ENCODE measurements around the gene RAB27B.
"Not testable (repeated sequence)": the region's sequence is repeated elsewhere in the genome, so short reads cannot be mapped to it uniquely, and the experiment has no call there.

RAB27B gene

DNA sequence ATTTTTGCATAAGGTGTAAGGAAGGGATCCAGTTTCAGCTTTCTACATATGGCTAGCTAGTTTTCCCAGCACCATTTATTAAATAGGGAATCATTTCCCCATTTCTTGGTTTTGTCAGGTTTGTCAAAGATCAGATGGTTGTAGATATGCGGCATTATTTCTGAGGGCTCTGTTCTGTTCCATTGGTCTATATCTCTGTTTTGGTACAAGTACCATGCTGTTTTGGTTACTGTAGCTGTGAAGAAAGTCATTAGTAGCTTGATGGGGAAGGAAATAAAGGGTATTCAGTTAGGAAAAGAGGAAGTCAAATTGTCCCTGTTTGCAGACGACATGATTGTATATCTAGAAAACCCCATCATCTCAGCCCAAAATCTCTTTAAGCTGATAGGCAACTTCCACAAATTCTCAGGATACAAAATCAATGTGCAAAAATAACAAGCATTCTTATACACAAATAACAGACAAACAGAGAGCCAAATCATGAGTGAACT is 7.4 kb upstream of the RAB27B start:
- not testable (repeated sequence) for DNase-seq

DNA sequence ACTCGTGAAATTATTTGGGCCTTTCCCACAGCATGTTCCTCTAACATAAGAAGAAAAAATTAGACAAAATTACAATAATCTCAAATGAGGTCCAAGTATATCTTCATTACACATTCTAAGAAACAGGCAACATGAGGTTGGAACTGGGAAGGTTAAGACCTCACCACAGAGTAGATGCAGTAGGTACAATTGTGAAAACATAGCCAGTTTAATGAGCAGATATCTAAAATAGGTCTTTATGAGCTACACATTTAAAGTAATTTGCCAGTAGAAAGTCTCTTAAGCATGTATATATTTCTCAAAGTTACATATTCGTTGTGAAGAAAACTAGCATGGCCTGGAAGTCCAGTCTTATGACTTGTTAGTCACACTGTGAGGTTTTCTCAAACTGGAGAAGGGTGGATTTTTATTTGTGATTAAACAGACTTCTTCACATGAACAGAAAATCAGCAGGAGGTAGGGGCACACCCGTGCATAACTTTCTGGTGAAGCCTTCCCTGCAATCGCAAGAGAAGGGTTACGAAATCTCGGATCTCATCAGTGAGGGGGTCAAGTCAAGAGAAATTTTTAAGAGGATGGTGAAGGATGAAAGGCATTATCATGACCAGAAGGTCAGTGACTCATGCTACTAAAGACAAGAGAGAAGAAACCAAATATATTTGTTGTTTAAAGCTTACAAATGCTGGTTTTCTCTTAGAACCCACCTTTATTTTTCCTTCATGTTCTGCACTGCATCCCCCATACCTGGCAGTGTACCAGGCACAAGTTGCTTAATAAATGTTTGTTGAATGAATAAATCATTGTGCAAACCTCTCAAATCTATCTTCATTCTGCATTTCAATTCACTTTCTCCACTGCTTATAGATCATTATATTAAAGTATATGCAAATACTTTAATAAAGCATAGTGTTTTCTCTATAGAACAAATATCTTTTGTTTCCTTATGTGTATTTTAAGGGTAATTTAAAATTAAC is 5.1 kb upstream of the RAB27B start:
- no peak for DNase-seq

DNA sequence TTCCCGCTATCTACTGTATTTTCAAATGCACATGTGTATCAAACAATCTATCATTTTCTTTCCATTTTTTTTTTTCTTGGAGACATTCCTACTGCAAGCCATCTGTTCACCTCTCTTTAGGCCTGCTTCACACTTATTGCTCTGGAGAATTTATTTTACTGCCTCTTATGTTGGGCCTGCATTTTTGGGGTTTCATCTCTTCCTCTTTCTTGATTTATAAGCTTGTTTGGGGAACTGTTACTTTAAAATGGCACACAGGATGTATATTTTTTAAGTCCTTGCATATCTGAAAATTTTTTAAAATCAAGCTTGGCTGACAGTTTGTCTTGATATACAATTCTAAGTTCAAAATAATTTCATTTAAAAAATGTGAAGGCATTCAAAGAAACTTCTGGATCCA is 3.5 kb upstream of the RAB27B start:
- no peak for DNase-seq

DNA sequence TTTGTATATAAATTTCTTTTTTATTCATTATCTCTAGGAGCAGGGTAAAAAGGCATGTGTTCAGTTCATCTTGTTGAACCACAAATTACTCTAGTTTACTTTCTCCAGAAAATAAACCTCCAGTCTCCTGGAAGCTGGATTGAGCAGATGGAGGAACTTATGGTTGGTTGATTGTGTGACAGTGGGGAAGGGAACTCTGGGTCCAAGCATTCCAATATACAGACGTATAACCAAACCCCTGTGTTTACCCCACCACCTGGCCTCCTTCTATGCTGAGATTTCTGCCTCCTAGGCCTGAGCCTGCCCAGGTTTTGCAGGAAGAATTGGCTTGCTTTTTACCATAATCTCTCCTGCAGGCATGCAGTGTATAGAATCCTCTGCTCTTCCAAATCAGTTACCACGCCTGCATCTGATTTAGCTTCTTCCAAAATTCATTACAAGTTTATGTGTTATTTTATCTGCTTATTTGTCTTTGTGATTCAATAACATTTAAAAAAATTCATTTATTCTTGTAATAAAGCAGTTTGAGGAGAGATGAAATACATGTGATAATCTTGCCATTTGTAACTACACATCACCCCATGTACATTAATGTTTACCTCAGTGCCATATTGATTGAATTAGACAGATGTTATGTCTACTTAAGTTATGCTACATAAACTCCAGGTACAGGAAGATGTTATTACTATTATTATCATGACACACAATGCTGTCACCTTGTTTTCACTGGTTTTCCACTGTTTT is 2.5 kb upstream of the RAB27B start:
- DNase-seq, result no peak

DNA sequence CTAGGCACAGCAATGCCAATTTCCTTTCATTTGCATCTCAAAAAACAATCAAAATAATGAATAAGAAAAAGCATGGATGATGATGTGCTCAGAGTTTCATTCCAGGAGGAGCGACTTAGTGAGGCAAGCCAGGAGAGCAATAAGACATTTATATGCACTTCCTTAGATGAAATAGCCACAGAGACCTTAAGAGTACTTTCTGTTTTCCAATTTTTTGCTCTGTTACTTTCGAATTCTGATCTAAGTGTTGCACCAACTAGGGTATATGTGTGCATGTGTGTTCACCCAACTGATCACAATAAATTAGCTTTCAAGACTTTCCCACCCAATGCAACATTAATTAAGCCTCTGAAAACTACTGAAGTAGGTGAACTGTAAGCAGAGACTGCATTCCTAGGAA is 709 bp downstream of the RAB27B start:
- no peak for DNase-seq

DNA sequence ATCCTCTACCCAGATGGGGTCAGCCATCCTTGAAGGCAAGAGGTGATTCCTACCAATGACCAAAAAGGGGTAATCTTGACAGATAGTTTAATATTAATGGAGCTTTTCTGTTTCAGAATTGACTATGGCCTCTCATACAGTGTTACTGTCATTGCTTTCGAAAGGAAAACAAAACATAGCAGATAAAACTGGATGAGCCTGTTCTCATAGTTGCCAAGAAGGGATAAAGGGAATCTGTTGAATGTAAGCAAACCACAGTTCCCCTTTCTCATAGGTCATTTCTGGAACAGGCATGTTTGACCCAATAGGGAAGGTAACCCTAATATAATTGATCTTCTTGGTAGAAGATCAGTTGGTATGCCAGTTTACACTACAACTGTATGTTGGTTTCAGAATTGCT is 1.6 kb downstream of the RAB27B start:
- DNase-seq, result no peak

DNA sequence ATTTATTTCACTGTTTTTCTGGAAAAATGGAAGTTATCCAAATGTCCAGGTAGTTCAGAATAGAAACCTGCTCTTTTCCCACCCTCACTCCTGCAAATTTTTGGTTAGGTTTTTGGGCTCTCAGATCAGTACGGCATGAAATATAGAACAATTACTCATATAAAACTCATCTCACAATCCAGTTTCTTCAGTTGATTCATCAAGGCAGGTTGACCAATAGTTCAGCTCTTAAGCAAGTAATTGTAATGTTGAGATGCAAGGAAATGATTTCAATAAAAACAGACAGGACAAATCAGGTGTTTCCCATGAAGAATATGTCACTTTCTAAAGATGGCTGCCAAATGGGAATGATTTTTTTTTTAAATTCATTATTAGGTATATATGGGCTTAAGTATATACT is 2.0 kb downstream of the RAB27B start:
- DNase-seq, result no peak

DNA sequence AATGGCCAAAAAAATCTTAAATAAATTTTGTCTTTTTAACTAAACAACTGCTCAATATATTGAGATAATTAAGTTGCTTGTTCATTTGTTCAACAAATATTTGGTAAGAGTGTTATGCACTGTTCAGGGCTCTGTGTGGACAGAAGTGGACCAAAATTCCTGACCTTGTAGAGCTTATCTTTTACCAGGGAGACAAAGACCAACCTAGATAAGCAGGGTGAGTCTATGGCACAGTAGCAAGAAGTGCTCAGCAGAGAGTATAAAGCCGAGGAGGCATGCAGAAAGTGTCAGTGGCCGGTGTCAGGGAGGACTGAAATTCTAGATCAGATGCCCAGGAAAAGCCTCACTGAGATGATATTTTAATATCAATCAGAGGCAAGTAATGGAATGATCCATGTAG is 2.6 kb downstream of the RAB27B start:
- DNase-seq, result no peak

DNA sequence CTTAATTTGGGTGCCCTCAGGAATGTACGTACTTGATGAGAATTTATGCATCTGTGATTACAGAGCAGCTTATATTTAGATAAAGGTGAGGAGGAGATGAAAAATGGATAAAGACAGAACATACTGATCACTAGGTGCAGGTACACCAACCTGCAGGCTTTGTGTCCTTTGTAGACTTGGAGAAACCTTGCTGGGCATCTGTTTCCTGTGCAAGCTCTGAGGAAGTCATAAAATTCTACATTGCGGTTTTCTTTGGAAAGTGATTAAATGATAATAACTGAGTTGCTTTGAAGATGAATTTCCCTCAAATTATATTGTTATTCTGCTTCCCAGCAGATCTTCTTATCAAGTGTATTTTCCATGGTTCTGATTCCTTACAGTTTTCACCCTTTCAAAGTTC is 7.7 kb downstream of the RAB27B start:
- DNase-seq, result no peak

DNA sequence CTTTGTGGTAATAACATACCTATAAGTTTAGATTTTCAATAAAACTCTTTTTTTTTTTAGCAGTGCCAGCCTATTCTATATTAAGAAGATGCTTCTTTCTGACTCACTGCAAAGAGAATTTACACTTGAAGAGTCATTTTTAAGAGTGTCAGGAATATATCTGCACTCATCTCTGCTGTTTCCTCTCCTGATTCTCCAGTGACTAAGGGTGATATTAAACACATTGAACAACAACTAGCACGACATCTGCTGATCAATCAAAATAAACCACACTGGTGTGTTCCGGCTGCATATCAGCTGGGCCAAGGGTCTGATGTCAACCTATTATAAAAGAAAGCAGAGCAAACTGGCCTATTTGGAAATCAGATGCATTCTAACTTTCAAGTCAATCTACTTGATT is 15.0 kb downstream of the RAB27B start:
- DNase-seq, result no peak

DNA sequence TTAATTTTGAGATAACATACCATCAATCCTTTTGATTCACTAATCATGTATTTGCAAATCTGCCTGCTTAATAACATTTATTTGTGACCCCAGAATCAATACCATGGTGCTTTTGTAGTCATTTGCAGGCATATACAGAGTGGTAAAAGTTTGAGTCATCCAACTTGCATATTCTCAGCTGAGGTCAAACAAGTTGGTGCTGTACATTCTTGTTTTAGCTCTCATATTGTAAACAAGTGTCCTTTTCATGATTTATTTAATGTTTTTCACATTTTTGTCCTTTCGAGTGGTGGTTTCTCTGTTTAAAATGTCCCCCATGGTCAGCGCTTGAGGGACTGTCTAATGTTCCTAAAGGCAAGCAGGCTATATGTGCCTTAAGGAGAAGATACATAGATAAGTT is 17.5 kb downstream of the RAB27B start:
- no peak for DNase-seq

DNA sequence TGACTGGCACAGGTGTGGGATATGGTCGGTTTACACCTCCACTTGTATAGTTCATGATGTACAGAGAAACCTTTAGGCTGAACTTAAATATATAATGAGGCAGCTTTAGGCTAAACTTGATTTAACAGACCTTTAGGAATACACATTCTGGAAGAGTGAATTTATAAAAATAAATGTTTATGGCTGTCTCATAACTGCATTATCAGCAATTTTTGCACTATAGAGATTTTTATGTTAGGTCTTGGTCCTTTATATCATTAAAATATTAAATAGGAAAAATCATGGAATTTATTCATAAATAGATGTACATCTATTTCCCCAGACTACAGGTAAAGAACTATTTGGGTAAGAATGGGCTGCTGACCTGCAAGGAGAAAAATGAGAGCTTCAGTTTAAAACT is 19.8 kb downstream of the RAB27B start:
- DNase-seq, result no peak

DNA sequence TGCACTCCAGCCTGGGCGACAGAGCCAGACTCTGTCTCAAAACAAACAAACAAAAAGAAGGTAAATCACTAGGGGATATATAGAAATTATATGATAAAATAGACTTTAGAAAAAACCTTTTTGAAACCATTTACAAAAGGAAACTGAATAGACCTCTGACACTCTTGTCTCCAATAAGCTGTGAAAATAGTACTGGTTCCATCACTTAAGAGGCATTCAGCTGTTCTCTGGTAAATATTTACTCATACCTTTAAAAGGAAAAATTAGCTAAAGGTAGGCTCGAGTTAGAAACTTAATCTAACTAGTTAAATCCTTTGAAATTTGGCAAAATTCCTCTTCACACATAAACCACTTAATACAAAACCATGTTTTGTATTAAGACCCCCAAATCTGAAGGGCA is 21.4 kb downstream of the RAB27B start:
- DNase-seq, result no peak

DNA sequence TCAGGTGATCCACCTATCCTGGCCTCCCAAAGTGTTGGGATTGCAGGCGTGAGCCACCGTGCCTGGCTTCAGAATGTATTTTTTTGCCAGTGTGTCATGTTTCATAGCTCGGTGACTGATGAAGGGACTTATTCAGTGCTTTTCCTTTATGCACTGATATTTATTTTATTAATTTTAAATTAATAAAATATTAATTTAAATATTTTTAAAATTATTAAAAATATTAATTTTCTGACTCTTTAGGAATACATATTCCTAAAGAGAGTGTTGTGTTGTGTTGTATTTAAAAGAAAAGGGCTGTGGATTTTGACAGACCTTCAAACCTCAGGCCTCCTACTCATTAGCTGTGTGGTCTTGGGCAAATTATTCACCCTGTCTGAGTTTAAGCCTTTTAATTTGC is 22.3 kb downstream of the RAB27B start:
- no peak for DNase-seq

DNA sequence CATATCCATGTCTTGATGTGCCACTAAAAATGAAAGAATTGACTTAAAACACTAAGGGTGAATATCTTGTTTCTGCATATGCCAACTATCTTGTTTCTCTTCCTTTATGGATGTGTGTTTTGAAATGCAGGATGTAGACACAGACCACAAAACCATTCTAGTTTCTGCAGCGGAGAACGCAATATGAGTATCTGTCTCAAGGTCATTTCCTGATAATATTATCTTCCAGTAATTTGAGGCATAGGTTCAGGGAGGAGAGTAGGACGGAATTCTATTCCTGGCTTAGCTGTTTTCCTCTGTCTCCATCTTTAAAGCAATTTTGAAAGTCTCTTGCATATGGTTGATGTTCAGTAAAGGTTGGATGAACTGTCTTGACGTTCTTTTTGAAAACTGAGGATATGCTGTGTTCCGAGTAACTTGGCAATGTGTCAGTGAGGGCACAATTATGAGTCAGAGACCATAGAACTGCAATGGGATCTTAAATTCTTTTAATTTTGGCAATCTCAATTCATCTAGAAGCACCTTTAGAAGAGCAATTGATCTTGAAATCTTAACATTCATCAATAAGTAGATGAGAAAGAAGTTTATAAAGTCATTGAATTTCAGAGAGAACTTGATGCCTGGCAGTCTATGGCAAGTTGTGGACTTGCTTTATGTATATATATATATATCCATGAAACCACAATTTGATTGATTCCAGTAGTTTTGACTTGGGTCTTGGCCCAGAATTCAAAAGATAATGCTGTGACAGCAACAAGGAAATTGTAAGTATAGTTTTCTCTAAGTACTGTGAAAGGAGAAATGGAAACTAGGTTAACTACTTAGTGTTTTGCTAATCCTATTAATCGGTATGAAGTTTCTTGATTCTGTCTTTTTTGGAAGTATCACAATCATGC is 24.8 kb downstream of the RAB27B start:
- no peak for DNase-seq

DNA sequence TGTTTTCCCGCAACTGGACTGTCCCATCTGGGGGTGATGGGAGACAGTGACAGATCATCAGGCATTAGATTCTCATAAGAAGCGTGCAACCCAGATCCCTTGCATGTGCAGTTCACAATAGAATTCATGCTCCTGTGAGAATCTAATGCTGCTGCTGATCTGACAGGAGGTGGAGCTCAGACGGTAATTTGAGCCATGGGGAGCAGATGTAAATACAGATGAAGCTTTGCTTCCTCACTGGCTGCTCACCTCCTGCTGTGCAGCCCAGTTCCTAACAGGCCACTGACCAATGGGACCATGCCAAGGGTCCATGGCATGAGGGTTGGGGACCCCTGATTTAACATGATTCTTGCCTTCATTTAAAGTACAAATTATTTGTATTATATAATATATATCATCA is 26.8 kb downstream of the RAB27B start:
- not testable (repeated sequence) for DNase-seq

DNA sequence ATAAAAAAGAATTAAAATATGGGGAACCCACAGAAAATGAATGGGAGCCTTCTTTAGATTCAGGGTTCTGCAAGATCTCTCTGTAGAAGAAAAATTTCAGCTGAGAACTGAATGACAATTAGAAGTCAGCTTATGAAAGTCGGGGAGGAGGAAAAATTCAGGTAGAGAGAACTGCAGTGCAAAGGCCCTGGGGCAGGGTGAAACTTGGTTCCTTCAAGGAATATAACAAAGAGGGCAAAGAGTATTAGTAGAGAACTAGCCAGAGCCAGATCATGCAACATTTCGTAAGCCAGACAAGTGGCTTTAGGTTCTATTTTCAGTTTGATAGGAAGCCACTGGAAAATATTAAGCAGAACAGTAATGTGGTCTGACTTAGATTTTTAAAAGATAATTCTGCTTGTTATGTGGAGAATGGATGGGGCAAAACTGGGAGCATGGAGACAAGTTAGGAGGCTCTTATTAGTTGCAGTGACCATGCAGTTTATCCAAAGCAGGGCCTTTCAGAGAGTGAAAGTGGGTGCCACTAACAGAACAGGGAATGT is 27.9 kb downstream of the RAB27B start:
- no peak for DNase-seq

DNA sequence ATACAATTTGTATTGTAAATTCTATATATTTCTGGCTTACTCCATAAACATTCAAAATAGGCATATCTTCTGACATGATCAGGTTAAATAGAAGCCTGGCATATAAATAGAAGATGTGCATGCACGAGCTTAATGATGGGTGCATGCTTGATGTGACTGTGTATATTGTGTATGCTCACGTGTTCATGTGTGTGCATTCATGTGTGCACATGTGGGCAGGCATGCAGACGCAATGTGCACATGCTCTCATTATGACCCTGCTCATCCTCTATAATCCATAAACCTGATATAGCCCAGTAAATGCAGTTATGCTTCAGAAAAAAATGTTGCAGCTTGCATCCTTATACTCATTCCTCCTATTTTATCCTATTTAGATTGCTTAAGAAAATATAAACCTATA is 29.2 kb downstream of the RAB27B start:
- no peak for DNase-seq

DNA sequence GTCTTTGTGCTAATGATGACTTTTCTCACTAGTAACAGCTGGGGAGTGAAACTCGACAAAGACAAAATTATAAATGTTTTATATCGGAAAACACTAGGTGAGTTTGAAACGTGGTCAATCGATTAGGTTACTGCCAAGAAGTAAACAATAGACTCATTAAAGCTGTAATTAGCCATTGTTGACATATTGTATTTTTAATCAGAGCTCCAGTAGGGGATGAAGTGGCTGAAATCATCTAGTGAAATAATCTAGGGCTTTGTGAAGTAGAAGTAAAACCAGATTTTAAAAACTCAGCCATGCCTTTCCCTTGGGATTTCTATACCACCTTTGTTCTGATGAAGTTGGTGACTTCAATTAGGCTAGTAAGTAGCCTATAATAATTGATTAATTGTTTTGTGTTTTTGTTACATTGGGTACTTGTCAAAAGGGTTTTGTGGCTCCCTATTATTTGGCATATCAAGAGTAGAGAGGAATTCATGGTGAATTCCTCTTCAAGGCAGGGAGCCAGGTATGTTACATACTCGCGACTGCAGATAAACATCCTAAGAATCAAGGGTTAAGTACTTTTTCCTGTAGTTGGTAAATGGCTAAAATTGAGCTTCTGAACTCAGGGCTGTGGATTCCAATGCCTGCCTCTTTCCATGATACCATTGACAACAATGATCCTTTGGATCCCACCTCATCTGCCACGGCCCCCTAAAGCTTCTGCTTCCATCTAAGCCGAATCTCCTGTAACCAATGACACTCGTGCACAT is 31.6 kb downstream of the RAB27B start:
- no peak for DNase-seq

DNA sequence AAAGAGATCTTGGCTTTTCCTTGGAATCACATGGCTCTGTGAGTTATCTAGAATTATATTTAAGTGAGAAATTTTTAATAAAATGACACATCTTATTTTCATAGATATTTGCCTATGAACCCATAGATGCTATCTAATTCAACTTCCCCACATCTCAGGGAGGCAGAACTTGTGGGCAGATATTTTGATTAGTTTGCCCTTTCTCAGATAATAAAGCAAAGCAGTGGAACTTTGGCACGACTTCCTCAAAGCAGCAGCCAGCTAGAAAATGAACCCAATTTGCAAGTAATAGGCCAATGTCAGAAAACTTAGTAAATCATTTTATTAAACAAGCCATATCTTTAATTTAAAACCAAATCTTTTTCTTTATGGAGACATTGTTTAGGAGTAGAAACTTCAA is 32.7 kb downstream of the RAB27B start:
- DNase-seq, result no peak

DNA sequence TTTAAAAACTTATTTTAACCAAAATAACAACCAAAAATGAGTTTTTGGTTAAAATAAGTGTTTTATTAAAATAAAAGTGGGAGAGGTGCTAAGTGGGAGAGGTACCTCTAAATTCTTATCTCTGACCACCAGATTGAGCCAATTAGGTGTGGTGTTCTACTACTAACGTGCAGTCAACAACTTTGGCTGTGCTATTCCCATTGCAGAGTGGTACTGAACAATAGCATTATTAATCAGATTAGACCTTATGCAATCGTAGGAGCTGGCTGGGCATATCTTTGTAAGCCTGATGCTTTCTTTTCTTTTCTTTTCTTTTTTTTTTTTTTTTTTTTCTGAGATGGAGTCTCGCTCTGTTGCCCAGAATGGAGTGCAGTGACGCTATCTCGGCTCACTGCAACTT is 38.9 kb downstream of the RAB27B start:
- DNase-seq, result no peak

DNA sequence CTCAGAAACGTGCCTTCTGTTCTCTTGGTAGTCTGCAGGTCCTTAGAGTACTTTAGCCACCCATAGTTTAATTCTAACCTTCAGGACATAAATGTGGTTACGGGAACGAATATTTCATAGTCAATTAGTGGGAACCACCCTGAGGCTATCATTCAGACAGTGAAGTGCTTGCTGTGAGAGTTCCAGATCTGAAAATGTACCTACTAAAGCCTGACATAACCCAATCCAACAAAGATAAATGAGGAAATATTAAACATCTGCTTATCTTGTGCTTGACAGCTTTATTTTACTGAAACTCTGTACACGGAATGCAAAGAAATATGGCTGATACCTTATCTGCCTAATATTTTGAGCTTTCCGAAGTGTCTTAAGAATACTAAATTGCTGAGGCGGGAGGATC is 43.0 kb downstream of the RAB27B start:
- DNase-seq, result no peak
